ENCODE results near the gene CCDC137. TPM values are rescaled to one million over a fixed set of nuclear protein-coding genes. Genes with fewer than 3 reads are reported as not detected.

The CCDC137 gene
- total RNA-seq, 4 donors from 2014 or later, result 4.4 to 11.4 (median 8.8) TPM

GRCh38 chr17:81691196-81691595 is 24.7 kb downstream of the CCDC137 start:
- Histone ChIP-seq H3K27me3 (no peaks in the 10 kb centered on the region), H3K36me3 (peaks cover 82 to 90% of the 10 kb centered on the region in 2 donors), H3K4me1 (no peaks in the 10 kb centered on the region), H3K9me3 (no peaks in the 10 kb centered on the region), H3K4me3 (replicated peaks in 1 of 3) (no peak overlapping the region), H3K27ac (no peak overlapping the region)
- intact Hi-C loops (cut with DNase I), result no loop called here
- no peak for DNase-seq
- TF ChIP-seq POLR2A (IDR thresholded peaks at IDR 0.05), result no peak
- TF ChIP-seq CTCF (IDR thresholded peaks at IDR 0.05), result no peak
- 95 to 96% methylated on average over 18 of the region's 18 CpGs for WGBS, 2 donors

GRCh38 chr17:81691608-81692007 is 25.1 kb downstream of the CCDC137 start:
- no peak for DNase-seq
- no peak overlapping the region for H3K4me3 ChIP-seq (replicated peaks in 1 of 3)
- peaks cover 82 to 90% of the 10 kb centered on the region in 2 donors for H3K36me3 ChIP-seq
- H3K4me1 ChIP-seq, result no peaks in the 10 kb centered on the region
- no peaks in the 10 kb centered on the region for H3K27me3 ChIP-seq
- TF ChIP-seq CTCF (IDR thresholded peaks at IDR 0.05), result no peak
- no peak overlapping the region for H3K27ac ChIP-seq
- 96 to 98% methylated on average over 14 to 20 of the region's 20 CpGs for WGBS, 2 donors
- intact Hi-C loops (cut with DNase I), result no loop called here
- H3K9me3 ChIP-seq, result no peaks in the 10 kb centered on the region

GRCh38 chr17:81693509-81694210 is 27.1 kb downstream of the CCDC137 start:
- intact Hi-C loops (cut with DNase I), result no loop called here
- Histone ChIP-seq H3K4me3 (replicated peaks in 1 of 3) (no peak overlapping the region), H3K27me3 (no peaks in the 10 kb centered on the region), H3K4me1 (no peaks in the 10 kb centered on the region), H3K36me3 (peaks cover 70 to 88% of the 10 kb centered on the region in 2 donors), H3K9me3 (no peaks in the 10 kb centered on the region), H3K27ac (no peak overlapping the region)
- no peak for TF ChIP-seq POLR2A (IDR thresholded peaks at IDR 0.05)
- 88 to 93% methylated on average over 17 to 18 of the region's 35 CpGs for whole genome bisulfite sequencing, 2 donors
- DNase-seq, result no peak

- Histone ChIP-seq H3K4me3 (replicated peaks in 1 of 3) (no peak overlapping the region), H3K4me1 (no peaks in the 10 kb centered on the region), H3K27me3 (no peaks in the 10 kb centered on the region), H3K36me3 (peaks cover 58 to 88% of the 10 kb centered on the region in 2 donors), H3K9me3 (no peaks in the 10 kb centered on the region), H3K27ac (no peak overlapping the region)
- intact Hi-C loops (cut with DNase I), result no loop called here
- DNase-seq, result no peak
- TF ChIP-seq POLR2A (IDR thresholded peaks at IDR 0.05) (no peak), CTCF (IDR thresholded peaks at IDR 0.05) (no peak)
- 94 to 96% methylated on average over 9 of the region's 19 CpGs for WGBS, 2 donors
Measured at GRCh38 chr17:81694810-81695209, 28.3 kb downstream of the CCDC137 start.

- no peak for DNase-seq
- Histone ChIP-seq H3K27me3 (no peaks in the 10 kb centered on the region), H3K27ac (no peak overlapping the region), H3K4me1 (no peaks in the 10 kb centered on the region), H3K4me3 (replicated peaks in 1 of 3) (no peak overlapping the region), H3K9me3 (no peaks in the 10 kb centered on the region), H3K36me3 (peaks cover 56 to 88% of the 10 kb centered on the region in 2 donors)
- WGBS, 2 donors, result 95% methylated on average over 4 of the region's 6 CpGs
- intact Hi-C loops (cut with DNase I), result no loop called here
- TF ChIP-seq POLR2A (IDR thresholded peaks at IDR 0.05) (no peak), CTCF (IDR thresholded peaks at IDR 0.05) (no peak)
Measured at GRCh38 chr17:81695211-81695610, 28.7 kb downstream of the CCDC137 start.

All from thyroid gland (tissue), 4 donors.